Measurements from ENCODE around the gene PDE2A.
A peak's percentile ranks its signal among the peaks of the same experiment; 100 is the strongest.

The PDE2A gene

GRCh38 chr11:72655014-72655413 lies 19.2 kb downstream of the PDE2A start:
- DNase-seq: no peak

DNA sequence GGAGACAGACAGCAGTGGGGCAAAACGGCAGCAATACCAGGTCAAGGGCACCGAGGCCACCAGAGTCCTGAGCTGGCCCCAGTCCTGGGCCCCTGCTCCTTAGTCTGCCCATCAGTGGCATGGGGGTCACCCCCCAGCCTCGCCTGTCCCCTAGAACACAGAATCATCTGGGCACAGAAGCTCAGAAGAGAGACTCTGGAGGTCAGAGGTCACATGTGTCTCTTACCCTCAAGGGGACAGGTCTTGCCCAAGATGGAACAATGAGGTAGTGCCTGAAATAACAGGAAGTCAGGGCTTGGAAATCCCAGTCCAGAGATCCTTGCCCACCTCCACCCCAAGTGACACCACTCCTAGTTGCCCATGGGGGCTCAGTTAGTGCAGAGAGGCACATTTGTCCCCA lies 20.6 kb downstream of the PDE2A start:
- no peak for DNase-seq

DNA sequence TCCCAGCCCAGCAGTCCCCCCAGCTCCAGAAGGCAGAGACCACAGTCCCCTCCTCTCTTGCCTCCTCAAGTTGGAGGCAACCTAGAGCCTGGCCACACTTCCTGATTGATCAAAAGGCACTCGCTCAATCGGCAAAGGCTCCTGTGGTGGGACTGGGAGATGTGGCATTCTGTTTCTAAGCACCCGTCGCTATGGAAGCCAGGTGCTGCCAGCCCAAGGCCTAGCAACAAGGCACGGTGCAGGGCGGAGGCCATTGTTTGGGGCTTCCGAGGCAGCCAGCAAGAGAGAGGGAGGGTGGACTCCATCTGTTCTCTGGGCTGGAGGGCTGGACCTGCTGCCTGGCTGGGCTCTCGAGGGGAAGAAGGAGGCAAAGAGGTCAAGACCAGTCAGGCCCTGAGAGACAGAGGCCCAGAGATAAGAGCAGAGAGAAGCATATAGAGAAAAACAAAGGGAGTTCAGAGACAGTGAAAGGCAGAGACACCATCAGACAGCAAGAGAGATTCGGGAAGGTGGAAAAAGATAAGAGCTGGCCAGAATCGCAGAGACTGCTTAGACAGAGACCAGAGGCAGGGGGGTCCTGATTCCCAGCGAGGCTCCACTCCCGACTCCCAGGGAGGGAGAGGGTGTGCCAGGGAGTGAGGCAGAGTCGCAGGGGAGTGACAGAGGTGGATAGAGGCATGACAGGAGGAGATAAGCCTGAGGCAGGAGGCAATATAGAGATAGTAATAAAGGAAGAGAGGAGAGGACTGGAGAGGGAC lies 21.2 kb downstream of the PDE2A start:
- DNase-seq: no peak

DNA sequence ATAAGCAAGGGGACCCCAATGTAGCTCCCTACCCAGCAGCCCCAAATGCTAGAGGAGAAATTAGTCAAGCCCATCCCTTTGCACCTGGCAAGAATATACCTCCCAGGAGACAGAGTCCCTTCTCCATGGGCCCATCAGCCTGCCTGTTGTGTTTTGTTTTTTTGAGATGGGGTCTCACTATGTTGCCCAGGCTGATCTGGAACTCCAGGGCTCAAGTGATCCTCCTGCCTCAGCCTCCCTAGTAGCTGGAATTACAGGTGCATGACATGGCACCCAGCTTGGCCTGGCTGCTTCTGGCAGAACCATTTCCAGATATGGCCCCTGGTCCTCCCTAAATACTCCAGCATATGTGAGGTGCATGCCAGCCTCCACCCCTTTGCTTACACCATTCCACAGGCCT lies 22.1 kb downstream of the PDE2A start:
- no peak for DNase-seq

GRCh38 chr11:72649215-72649976 lies 24.8 kb downstream of the PDE2A start:
- no peak for DNase-seq

- DNase-seq: no peak
These were observed 25.7 kb downstream of the PDE2A start for GRCh38 chr11:72648384-72649136.

DNA sequence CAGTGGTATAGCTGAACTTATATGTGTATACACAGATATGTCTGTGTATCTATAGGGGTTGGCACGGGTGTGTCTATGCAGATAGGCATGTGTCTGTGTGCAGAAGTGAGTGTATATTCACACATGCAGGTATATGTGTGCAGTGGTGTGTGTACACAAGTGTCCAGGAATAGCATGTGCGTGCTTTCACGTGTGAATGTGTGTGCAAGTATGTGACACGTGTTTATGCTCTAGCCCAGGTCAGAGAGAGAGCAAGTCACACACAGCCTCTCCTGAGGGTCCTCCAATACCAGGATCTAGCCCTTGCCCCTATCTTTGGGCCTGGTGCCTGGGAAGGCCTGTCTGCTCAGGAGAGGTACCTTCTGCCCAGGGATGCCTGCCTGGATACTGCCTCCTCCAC lies 26.3 kb downstream of the PDE2A start:
- no peak for DNase-seq

GRCh38 chr11:72646472-72646871 lies 27.8 kb downstream of the PDE2A start:
- no peak for DNase-seq

DNA sequence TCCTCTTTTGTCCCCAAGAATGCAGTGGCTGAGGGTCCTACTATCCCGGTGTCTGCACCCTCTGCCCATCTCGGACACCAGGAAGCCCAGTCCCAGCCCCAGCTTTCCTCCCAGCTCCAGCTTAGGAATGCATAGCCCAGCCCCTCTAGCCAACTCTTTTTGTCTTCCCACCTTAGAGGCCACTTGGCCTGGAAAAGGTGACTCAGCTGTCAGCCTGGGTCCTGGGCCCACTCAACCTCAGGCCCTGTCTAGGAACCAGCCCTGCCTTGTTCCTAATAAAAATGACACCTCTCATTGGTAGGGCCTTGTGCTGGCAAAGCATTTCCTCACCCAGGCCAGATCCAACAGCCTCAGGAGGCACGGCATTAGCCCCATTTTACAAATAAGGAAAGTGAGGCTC lies 28.2 kb downstream of the PDE2A start:
- DNase-seq: no peak

GRCh38 chr11:72643547-72643946 lies 30.7 kb downstream of the PDE2A start:
- DNase-seq: no peak

GRCh38 chr11:72642884-72643522 lies 31.2 kb downstream of the PDE2A start:
- DNase-seq: peak; percentile 70

GRCh38 chr11:72642043-72642883 lies 32.0 kb downstream of the PDE2A start:
- DNase-seq: peak; percentile 19

GRCh38 chr11:72641522-72642042 lies 32.6 kb downstream of the PDE2A start:
- DNase-seq: no peak

- DNase-seq: no peak
These were observed 34.5 kb downstream of the PDE2A start for GRCh38 chr11:72639502-72640375.

- no peak for DNase-seq
These were observed 36.3 kb downstream of the PDE2A start for GRCh38 chr11:72637926-72638325.

- no peak for DNase-seq
These were observed 37.0 kb downstream of the PDE2A start for GRCh38 chr11:72637198-72637597.

- DNase-seq: no peak
These were observed 37.8 kb downstream of the PDE2A start for GRCh38 chr11:72636376-72636775.

DNA sequence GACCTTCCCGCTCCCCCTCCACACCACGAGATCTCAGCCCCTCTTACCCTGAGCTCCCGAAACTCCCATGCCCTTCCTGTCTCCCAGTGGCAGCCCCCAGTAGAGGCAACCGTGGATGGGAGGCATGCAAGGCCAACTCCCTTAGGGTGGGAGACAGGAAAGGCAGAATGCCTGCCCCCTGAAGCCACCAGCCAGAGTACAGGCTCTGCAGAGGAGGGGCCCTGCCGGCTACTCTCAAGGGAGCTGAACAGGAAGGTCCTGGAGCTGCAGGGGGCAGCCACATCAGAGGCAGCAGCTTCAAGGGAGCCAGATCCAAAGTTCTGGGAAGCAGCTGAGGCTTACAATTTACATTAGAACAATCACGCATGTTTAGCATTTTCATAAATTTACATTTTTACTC lies 38.3 kb downstream of the PDE2A start:
- no peak for DNase-seq

DNA sequence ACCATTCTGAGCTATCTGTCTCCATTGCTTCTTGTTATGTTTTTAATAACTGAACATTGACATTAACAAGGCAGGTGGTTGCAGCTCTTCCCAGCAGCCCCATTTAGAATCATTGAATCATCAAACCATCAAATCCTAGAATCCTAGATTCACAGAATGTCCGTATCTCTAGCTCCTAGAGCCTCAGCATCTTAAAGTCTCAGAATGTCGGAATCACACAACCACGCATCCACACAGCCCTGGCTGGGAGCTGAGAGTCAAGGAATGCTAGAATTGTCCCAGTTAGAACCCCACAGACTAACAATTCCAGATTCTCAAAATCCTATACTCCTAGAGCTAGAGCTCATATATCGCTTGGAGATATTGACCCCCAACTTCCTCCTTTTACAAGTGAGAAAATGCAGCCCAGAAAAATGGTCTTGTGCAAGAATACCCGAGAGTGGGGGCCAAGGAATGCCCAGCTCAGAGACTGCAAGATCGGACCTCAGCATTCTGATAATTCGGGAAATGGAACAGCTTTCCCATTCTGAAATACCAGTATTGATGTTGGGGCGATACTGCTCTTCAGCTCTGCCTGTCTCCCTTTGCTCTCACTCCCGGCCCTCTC lies 38.8 kb downstream of the PDE2A start:
- no peak for DNase-seq

DNA sequence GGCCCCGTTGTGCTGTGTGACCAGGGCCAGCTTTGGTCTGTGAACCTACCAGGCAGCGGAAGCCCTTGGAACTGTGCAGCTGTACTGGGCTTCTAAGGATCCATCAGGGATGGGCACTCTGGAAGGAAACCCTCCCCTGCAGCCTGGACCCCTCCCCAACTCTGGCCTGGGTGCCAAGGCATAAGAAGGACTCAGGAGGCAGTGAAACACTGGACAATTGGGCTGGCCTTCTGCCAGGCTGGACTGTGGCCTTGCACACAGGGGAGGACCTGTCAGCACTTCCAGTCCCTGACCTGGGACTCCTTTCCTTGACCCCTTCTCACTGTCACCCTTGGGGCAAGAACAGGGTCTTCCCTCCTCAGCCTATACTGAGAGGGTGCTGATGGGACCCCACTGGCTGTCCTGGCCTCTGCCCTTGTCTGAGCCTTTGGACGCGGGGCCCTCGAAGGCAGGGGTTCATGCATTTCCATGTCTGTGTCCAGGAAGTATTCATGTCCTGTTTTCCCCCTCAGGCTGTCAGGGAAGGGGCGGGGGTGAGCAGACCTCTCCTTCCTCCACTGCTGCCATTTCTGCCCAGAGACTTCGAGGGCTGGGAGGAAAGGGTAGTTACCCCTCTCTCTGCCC lies 39.6 kb downstream of the PDE2A start:
- no peak for DNase-seq
